A673 (cell line): ENCODE measurements around the gene CYSTM1. TPM values are rescaled to one million over a fixed set of nuclear protein-coding genes. Genes with fewer than 3 reads are reported as not detected.
A peak's percentile ranks its signal among the peaks of the same experiment; 100 is the strongest.

Source experiments
- BruUV-seq: library from RNA; stranded (reverse); fragments of 400-500 nt; replicated peaks from 2 replicates; lab custom pipeline; 2021; lab: Mats Ljungman, UMichigan
- CTCF ChIA-PET: fragments of 300-600 bp; sonication (Branson Sonifier 250); formaldehyde crosslinking; loops from one replicate; lab custom pipeline; 2022; ENCODE audit warnings: antibody characterized with exemption; lab: Charles Lee
- POLR2A ChIA-PET: fragments of 300-600 bp; sonication (Branson Sonifier 250); formaldehyde crosslinking; loops from one replicate; lab custom pipeline; 2022; ENCODE audit warnings: antibody characterized with exemption; ENCODE audit not compliant: low non-redundant PET; lab: Charles Lee
- DNase-seq: peaks from one replicate; pipeline ENCODE4 v3.0.0-alpha.2; 2015; ENCODE audit warnings: low spot score
- H3K27ac ChIP-seq: fragments of 200-600 bp; sonication (generic); 2 replicates; pipeline ENCODE4 v1.5.1; 2016; ENCODE audit warnings: mixed run types, low read depth, mild to moderate bottlenecking, mixed read lengths, antibody characterized with exemption, low read length; ENCODE audit not compliant: poor library complexity, severe bottlenecking
- H3K27me3 ChIP-seq: fragments of 200-600 bp; sonication (generic); replicated peaks from 2 replicates; pipeline ENCODE4 v1.6.1; 2017; ENCODE audit warnings: mixed run types, low read depth, mild to moderate bottlenecking, mixed read lengths, antibody characterized with exemption, low read length; ENCODE audit not compliant: insufficient read depth, poor library complexity
- H3K36me3 ChIP-seq: fragments of 200-600 bp; sonication (generic); 2 replicates; pipeline ENCODE4 v1.6.1; 2016; ENCODE audit warnings: mixed run types, mild to moderate bottlenecking, mixed read lengths, antibody characterized with exemption, low read length; ENCODE audit not compliant: insufficient read depth, poor library complexity, severe bottlenecking
- H3K4me1 ChIP-seq: fragments of 200-600 bp; sonication (generic); 2 replicates; pipeline ENCODE4 v1.6.1; 2017; ENCODE audit warnings: mixed run types, mild to moderate bottlenecking, mixed read lengths, antibody characterized with exemption, low read length; ENCODE audit not compliant: insufficient read depth, poor library complexity, severe bottlenecking
- H3K4me3 ChIP-seq: fragments of 200-600 bp; sonication (generic); 2 replicates; pipeline ENCODE4 v1.5.1; 2016; ENCODE audit warnings: low read depth, mixed run types, mild to moderate bottlenecking, mixed read lengths, low read length; ENCODE audit not compliant: poor library complexity, severe bottlenecking
- H3K9me3 ChIP-seq: fragments of 200-600 bp; sonication (generic); 2 replicates; pipeline ENCODE4 v1.6.1; 2016; ENCODE audit warnings: mixed run types, low read depth, mild to moderate bottlenecking, mixed read lengths, antibody characterized with exemption, low read length; ENCODE audit not compliant: poor library complexity, severe bottlenecking
- CTCF ChIP-seq: fragments of 300-800, 200-600 bp; sonication (generic); conservative IDR thresholded peaks from 2 replicates; pipeline ENCODE4 v1.5.1; 2017; ENCODE audit warnings: low read depth, mild to moderate bottlenecking, antibody characterized with exemption, low read length, moderate library complexity, mixed read lengths
- EZH2 ChIP-seq: fragments of 200-600 bp; sonication (generic); IDR thresholded peaks from 2 replicates; pipeline ENCODE4 v1.6.1; 2017; ENCODE audit warnings: borderline replicate concordance, low read depth, mild to moderate bottlenecking, mixed read lengths, antibody characterized with exemption, low read length; ENCODE audit not compliant: poor library complexity, severe bottlenecking
- intact Hi-C: fragments of 100-400 bp; cut with micrococcal nuclease; formaldehyde crosslinking; loops from one replicate; pipeline ENCODE4 v1.10.0; 2022; ENCODE audit not compliant: unreplicated experiment
- total RNA-seq: library from RNA; stranded (reverse); gene quantifications from 2 replicates; pipeline ENCODE4 v1.2.3, GENCODE V29; 2021

CYSTM1 gene
- total RNA-seq, 1 experiment from 2014 or later = 35.5 TPM

- Histone ChIP-seq H3K4me1 (peaks cover 26% of the 10 kb centered on the region), H3K9me3 (no peaks in the 10 kb centered on the region), H3K27ac (peak overlapping the region; percentile 58), H3K4me3 (no peak overlapping the region), H3K36me3 (peaks cover 6% of the 10 kb centered on the region), H3K27me3 (no peaks in the 10 kb centered on the region)
- ChIA-PET POLR2A (no interaction called here), CTCF (interaction anchor here (0.8 to 2.8 kb wide), 4 partner anchors 105 to 119 kb away, joined by 3 to 45 read pairs (median 8); partner anchors contain the start of genes HBEGF and SLC4A9)
- peak; percentile 96 for DNase-seq
- no peak for TF ChIP-seq EZH2
- no peak for TF ChIP-seq CTCF
- intact Hi-C loops = no loop called here
- no TSS peak for BruUV-seq
Observed at GRCh38 chr5:140240987-140241706, 66.2 kb downstream of the CYSTM1 start.

GRCh38 chr5:140242099-140242498 is 67.1 kb downstream of the CYSTM1 start:
- H3K36me3 ChIP-seq = peaks cover 6% of the 10 kb centered on the region
- no peak; the same call in 1 of the 2 replicates for TF ChIP-seq CTCF
- TF ChIP-seq EZH2 = no peak
- no peaks in the 10 kb centered on the region for H3K9me3 ChIP-seq
- ChIA-PET CTCF (interaction anchor here (2.8 kb wide), 1 partner anchor 117 kb away, joined by 45 read pairs; no protein-coding TSS in a partner anchor), POLR2A (no interaction called here)
- DNase-seq = peak; percentile 37
- H3K4me3 ChIP-seq = no peak overlapping the region
- H3K4me1 ChIP-seq = peaks cover 26% of the 10 kb centered on the region
- no TSS peak for BruUV-seq
- no peaks in the 10 kb centered on the region for H3K27me3 ChIP-seq
- intact Hi-C loops = no loop called here
- H3K27ac ChIP-seq = peak overlapping the region; percentile 58

- Histone ChIP-seq H3K4me1 (peaks cover 26% of the 10 kb centered on the region), H3K27me3 (no peaks in the 10 kb centered on the region), H3K4me3 (no peak overlapping the region), H3K27ac (no peak overlapping the region), H3K9me3 (no peaks in the 10 kb centered on the region), H3K36me3 (peaks cover 6% of the 10 kb centered on the region)
- intact Hi-C loops = no loop called here
- no peak for DNase-seq
- CTCF ChIA-PET = interaction anchor here (0.5 to 3.3 kb wide), 3 partner anchors 108 to 1440 kb away, joined by 5 to 70 read pairs (median 62); partner anchors contain the start of gene SLC4A9
- TF ChIP-seq CTCF (no peak), EZH2 (no peak)
- POLR2A ChIA-PET = no interaction called here
- no TSS peak for BruUV-seq
Observed at GRCh38 chr5:140242890-140243585, 68.0 kb downstream of the CYSTM1 start.
